Panc1 (cell line): Measurements from ENCODE around the gene PRKCB. TPM values are rescaled to one million over a fixed set of nuclear protein-coding genes. Genes with fewer than 3 reads are reported as not detected.

Source experiments
- ATAC-seq: fragments of 200-7000 bp; cut with Tn5 transposase; 2 replicates; pipeline ENCODE4 v1.9.1; 2020; ENCODE audit warnings: mild to moderate bottlenecking, moderate library complexity
- BruUV-seq: library from RNA; stranded (reverse); fragments of 400-500 nt; replicated peaks from 2 replicates; lab custom pipeline; 2021; lab: Mats Ljungman, UMichigan
- CTCF ChIA-PET: fragments of 300-600 bp; sonication (Branson Sonifier 250); formaldehyde crosslinking; loops from one replicate; lab custom pipeline; 2022; ENCODE audit warnings: antibody characterized with exemption; lab: Charles Lee
- POLR2A ChIA-PET: fragments of 300-600 bp; sonication (Branson Sonifier 250); formaldehyde crosslinking; loops from one replicate; lab custom pipeline; 2022; ENCODE audit warnings: antibody characterized with exemption; lab: Charles Lee
- DNase-seq: peaks from one replicate; pipeline ENCODE4 v3.0.0-alpha.2; 2010; ENCODE audit warnings: low read depth, low spot score
- H3K27ac ChIP-seq: 2 replicates; pipeline ENCODE4 v1.5.1; 2011; ENCODE audit warnings: mild to moderate bottlenecking, low read length, inconsistent platforms
- H3K27me3 ChIP-seq: fragments of 200-500 bp; sonication (Bioruptor generic); 2 replicates; pipeline ENCODE4 v1.6.0; 2014; ENCODE audit warnings: low read length, inconsistent platforms; ENCODE audit not compliant: control insufficient read depth, insufficient read depth
- H3K36me3 ChIP-seq: fragments of 200-500 bp; sonication (Bioruptor generic); 2 replicates; pipeline ENCODE4 v1.5.1; 2014; ENCODE audit warnings: inconsistent platforms, mild to moderate bottlenecking, low read length, moderate library complexity; ENCODE audit not compliant: control insufficient read depth, insufficient read depth
- H3K4me1 ChIP-seq: 2 replicates; pipeline ENCODE4 v1.5.1; 2011; ENCODE audit warnings: inconsistent platforms, mild to moderate bottlenecking, low read length, moderate library complexity; ENCODE audit not compliant: control insufficient read depth, insufficient read depth
- H3K4me3 ChIP-seq, 2 experiments: 2 replicates each; pipeline ENCODE4 v1.5.1; 2011 to 2012; ENCODE audit warnings: low read depth in 2 of 2, low read length in 2 of 2, mild to moderate bottlenecking in 2 of 2, inconsistent platforms in 1 of 2, moderate library complexity in 1 of 2
- H3K9me3 ChIP-seq: fragments of 200-500 bp; sonication (Bioruptor generic); 2 replicates; pipeline ENCODE4 v1.5.1; 2014; ENCODE audit warnings: low read depth, mild to moderate bottlenecking, inconsistent platforms, low read length, moderate library complexity; ENCODE audit not compliant: control insufficient read depth, insufficient read depth
- CTCF ChIP-seq: fragments of 450-650 bp; IDR thresholded peaks from 2 replicates; pipeline ENCODE4 v1.5.1; 2017; ENCODE audit warnings: mild to moderate bottlenecking
- POLR2AphosphoS5 ChIP-seq: IDR thresholded peaks from 2 replicates; pipeline ENCODE4 v1.6.1; 2012; ENCODE audit warnings: mild to moderate bottlenecking, low read depth, low read length, moderate library complexity
- REST ChIP-seq, 2 experiments: IDR thresholded peaks; 2 replicates each; pipeline ENCODE4 v1.6.1; 2011 to 2012; ENCODE audit warnings: low read depth in 2 of 2, control low read depth in 1 of 2, low read length in 1 of 2, mild to moderate bottlenecking in 1 of 2, moderate library complexity in 1 of 2; ENCODE audit not compliant: insufficient read depth in 1 of 2
- SIN3A ChIP-seq: IDR thresholded peaks from 2 replicates; pipeline ENCODE4 v1.6.1; 2012; ENCODE audit warnings: low read depth, mild to moderate bottlenecking, low read length, moderate library complexity, borderline replicate concordance; ENCODE audit not compliant: insufficient read depth
- TCF7L2 ChIP-seq: IDR thresholded peaks from 2 replicates; pipeline ENCODE4 v1.6.1; 2011; ENCODE audit warnings: mild to moderate bottlenecking, low read depth, low read length, inconsistent platforms
- in situ Hi-C: cut with HindIII; loops from 2 replicates; pipeline ENCODE4 v1.10.0; 2016; ENCODE audit warnings: low sequenced_read_pairs, low pct_unique_long_range_greater_than_20kb
- intact Hi-C: fragments of 100-400 bp; cut with micrococcal nuclease; formaldehyde crosslinking; loops from one replicate; pipeline ENCODE4 v1.10.0; 2022; ENCODE audit not compliant: unreplicated experiment
- total RNA-seq: library from RNA; stranded (reverse); gene quantifications from one replicate; pipeline ENCODE4 v1.2.1, GENCODE V29; 2021; ENCODE audit not compliant: unreplicated experiment

PRKCB gene
- total RNA-seq, 1 experiment from 2014 or later, result 0.41 TPM

GRCh38 chr16:23959752-23960072 is 123.9 kb downstream of the PRKCB start:
- ChIA-PET CTCF (no interaction called here), POLR2A (no interaction called here)
- no peaks in the 10 kb centered on the region for H3K36me3 ChIP-seq
- no peak overlapping the region for H3K4me3 ChIP-seq
- peaks cover 8% of the 10 kb centered on the region for H3K27me3 ChIP-seq
- H3K9me3 ChIP-seq, result no peaks in the 10 kb centered on the region
- TF ChIP-seq POLR2AphosphoS5 (no peak), REST (IDR thresholded peaks at IDR 0.05; ENCODE audit: insufficient read depth in 1 of 2, low read depth in 2 of 2, low read length in 1 of 2) (no peak), TCF7L2 (no peak), CTCF (no peak)
- H3K4me1 ChIP-seq, result no peaks in the 10 kb centered on the region
- ATAC-seq, result no peak
- DNase-seq, result no peak
- BruUV-seq, result no TSS peak
- no peak overlapping the region for H3K27ac ChIP-seq
- in situ Hi-C loops, result no loop called here
- intact Hi-C loops, result no loop called here

DNA sequence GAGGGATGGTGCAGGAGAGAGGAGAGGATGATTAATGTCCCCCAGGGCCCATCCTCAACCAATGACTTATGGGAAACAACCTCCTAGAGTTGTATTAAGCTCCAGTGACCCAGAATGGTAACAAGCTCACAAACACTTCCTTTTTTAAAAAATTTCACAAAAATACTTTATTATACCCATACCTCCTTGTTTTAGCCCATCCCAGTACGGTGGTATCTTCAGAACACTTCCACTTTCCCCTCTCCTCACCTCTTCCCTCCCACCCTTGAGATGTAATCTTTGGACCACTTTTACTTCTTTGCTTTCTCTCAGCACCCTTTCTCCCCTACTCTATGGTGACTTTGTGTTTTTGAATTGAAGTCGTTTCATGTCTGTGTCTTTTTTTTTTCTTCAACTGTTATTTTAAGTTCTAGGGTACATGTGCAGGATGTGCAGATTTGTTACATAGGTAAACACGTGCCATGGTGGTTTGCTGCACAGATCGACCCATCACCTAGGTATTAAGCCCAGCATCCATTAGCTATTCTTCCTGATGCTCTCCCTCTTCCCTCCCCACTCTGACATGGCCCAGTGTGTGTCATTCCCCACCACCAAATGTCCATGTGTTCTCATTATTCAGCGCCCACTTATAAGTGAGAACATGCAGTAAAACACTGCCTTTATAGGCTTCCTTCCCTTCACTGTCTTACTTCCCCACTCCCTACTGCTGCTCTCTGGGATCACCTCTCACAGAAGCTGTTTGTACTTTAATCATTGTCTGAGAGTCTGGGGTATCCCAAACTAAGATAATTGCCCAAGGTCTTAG is 124.5 kb downstream of the PRKCB start:
- CTCF ChIA-PET, result no interaction called here
- H3K9me3 ChIP-seq, result no peaks in the 10 kb centered on the region
- DNase-seq (no peak), ATAC-seq (no peak)
- H3K27me3 ChIP-seq, result peaks cover 8% of the 10 kb centered on the region
- TF ChIP-seq CTCF (no peak), REST (IDR thresholded peaks at IDR 0.05; ENCODE audit: insufficient read depth in 1 of 2, low read depth in 2 of 2, low read length in 1 of 2) (no peak), TCF7L2 (no peak), SIN3A (no peak), POLR2AphosphoS5 (no peak)
- POLR2A ChIA-PET, result no interaction called here
- no peaks in the 10 kb centered on the region for H3K36me3 ChIP-seq
- intact Hi-C loops (no loop called here), in situ Hi-C loops (no loop called here)
- no peak overlapping the region for H3K4me3 ChIP-seq
- no peak overlapping the region for H3K27ac ChIP-seq
- no TSS peak for BruUV-seq
- no peaks in the 10 kb centered on the region for H3K4me1 ChIP-seq
